Common myeloid progenitor, CD34-positive (primary cell): ENCODE data around the gene POU2AF3.
"Not testable (repeated sequence)": the region's sequence is repeated elsewhere in the genome, so short reads cannot be mapped to it uniquely, and the experiment has no call there.

Experiments
- CTCF ChIA-PET: fragments of 350-600 bp; sonication (Branson Sonifier 250); formaldehyde crosslinking; loops from one replicate; lab custom pipeline; 2021; ENCODE audit warnings: antibody characterized with exemption; lab: Charles Lee
- POLR2A ChIA-PET: fragments of 350-600 bp; sonication (Branson Sonifier 250); formaldehyde crosslinking; loops from one replicate; lab custom pipeline; 2021; ENCODE audit warnings: antibody characterized with exemption; lab: Charles Lee
- DNase-seq, 3 donors: peaks; one replicate each; pipeline versions ENCODE4 v3.0.0 to v3.0.0-alpha.2; 2013
- H3K27ac ChIP-seq, 2 experiments: 1 replicate in 1 of 2; 2 replicates in 1 of 2; pipeline ENCODE4 v1.7.0; 2013; ENCODE audit warnings: inconsistent platforms in 2 of 2, low read length in 2 of 2, mild to moderate bottlenecking in 2 of 2, low read depth in 1 of 2, moderate library complexity in 1 of 2; ENCODE audit not compliant: severe bottlenecking in 2 of 2, insufficient read depth in 1 of 2, poor library complexity in 1 of 2
- H3K27me3 ChIP-seq, 5 experiments: replicated peaks in 2 of 5; 1 replicate in 3 of 5; 2 replicates in 2 of 5; pipeline versions ENCODE4 v1.6.1 to v1.7.0; 2013; ENCODE audit warnings: low read length in 4 of 5, mild to moderate bottlenecking in 2 of 5, moderate library complexity in 2 of 5, inconsistent platforms in 1 of 5; ENCODE audit not compliant: insufficient read depth in 5 of 5, control insufficient read depth in 4 of 5
- H3K36me3 ChIP-seq, 4 experiments: 1 replicate in 2 of 4; 2 replicates in 2 of 4; pipeline versions ENCODE4 v1.6.1 to v1.7.0; 2013; ENCODE audit warnings: low read length in 3 of 4, control low read depth in 1 of 4, mild to moderate bottlenecking in 1 of 4; ENCODE audit not compliant: control insufficient read depth in 4 of 4, insufficient read depth in 4 of 4
- H3K4me1 ChIP-seq, 4 experiments: 1 replicate in 3 of 4; 2 replicates in 1 of 4; pipeline versions ENCODE4 v1.6.1 to v1.7.1; 2013; ENCODE audit warnings: low read length in 3 of 4, mild to moderate bottlenecking in 3 of 4, control low read depth in 1 of 4, inconsistent platforms in 1 of 4, moderate library complexity in 1 of 4; ENCODE audit not compliant: control insufficient read depth in 4 of 4, insufficient read depth in 4 of 4; ENCODE audit errors: control extremely low read depth in 1 of 4
- H3K4me3 ChIP-seq, 7 experiments: 1 replicate in 4 of 7; 2 replicates in 3 of 7; pipeline versions ENCODE4 v1.5.1 to v1.7.0; 2013; ENCODE audit warnings: mild to moderate bottlenecking in 7 of 7, low read length in 6 of 7, moderate library complexity in 6 of 7, inconsistent platforms in 2 of 7, low read depth in 2 of 7, control low read depth in 1 of 7; ENCODE audit not compliant: insufficient read depth in 4 of 7, control insufficient read depth in 1 of 7; ENCODE audit errors: extremely low read depth in 1 of 7
- H3K9me3 ChIP-seq, 5 experiments: 1 replicate in 4 of 5; 2 replicates in 1 of 5; pipeline versions ENCODE4 v1.6.1 to v1.7.1; 2013; ENCODE audit warnings: low read length in 4 of 5, mild to moderate bottlenecking in 2 of 5, inconsistent platforms in 1 of 5, low read depth in 1 of 5, moderate library complexity in 1 of 5; ENCODE audit not compliant: control insufficient read depth in 4 of 5, insufficient read depth in 2 of 5; ENCODE audit errors: control extremely low read depth in 1 of 5
- WGBS: methylation state at CpG from one replicate; pipeline ENCODE4 v1.1.5; 2013; ENCODE audit not compliant: insufficient coverage; 5-methylcytosine and 5-hydroxymethylcytosine counted together

POU2AF3 gene

DNA sequence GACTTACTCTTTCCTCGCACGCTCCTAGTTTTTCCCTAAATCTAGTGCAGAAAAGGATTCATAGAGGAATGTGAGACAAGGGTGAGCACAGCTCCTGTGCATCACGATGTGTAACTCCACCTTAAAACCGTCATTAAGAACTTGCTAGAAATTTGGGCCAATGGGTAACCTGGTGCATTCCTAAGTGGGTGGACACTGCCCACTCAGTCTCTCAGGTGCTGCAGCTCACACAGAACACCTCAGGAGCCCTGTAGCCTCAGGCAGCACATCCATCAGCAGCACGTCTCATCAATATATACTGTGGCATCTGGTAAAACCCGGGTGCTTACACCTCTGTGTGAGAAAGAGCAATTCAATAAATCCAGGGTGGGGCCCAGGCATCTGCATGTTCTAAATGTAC, 12.4 kb downstream of the POU2AF3 start:
- DNase-seq = no peak
- no peaks in the 10 kb centered on the region for H3K36me3 ChIP-seq
- 93% methylated on average over 5 of the region's 6 CpGs for WGBS
- no peak overlapping the region for H3K27ac ChIP-seq
- no peaks in the 10 kb centered on the region for H3K9me3 ChIP-seq
- POLR2A ChIA-PET = no interaction called here
- no peaks in the 10 kb centered on the region for H3K4me1 ChIP-seq
- CTCF ChIA-PET = no interaction called here
- no peak overlapping the region for H3K4me3 ChIP-seq
- peaks cover 0 to 10% (median 3%) of the 10 kb centered on the region in 5 experiments for H3K27me3 ChIP-seq

DNA sequence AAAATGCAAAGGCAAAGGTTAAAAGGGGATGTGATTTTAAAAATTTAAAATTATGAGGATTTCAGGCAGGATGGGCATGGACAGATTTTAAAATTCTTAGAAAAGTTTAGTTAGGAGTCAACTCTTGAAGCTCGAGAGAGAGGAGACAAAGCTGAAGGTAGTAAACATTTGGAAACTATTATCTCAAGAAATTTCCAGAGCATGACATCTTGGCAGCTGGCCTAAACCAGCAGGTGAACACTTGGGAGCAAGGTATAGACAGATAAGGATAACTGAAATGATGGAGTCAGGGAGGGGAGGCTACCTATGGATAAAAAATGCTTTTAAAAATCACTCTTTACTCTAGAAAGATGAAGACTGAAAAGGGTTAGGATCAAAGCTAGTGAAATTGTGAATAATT, 13.7 kb downstream of the POU2AF3 start:
- CTCF ChIA-PET = no interaction called here
- Histone ChIP-seq H3K4me3 (no peak overlapping the region), H3K27me3 (peaks cover 0 to 10% (median 3%) of the 10 kb centered on the region in 5 experiments), H3K27ac (no peak overlapping the region), H3K36me3 (no peaks in the 10 kb centered on the region), H3K9me3 (no peaks in the 10 kb centered on the region), H3K4me1 (no peaks in the 10 kb centered on the region)
- DNase-seq = no peak
- POLR2A ChIA-PET = no interaction called here
- WGBS = no CpG with 5 or more reads among the region's 1 CpG

DNA sequence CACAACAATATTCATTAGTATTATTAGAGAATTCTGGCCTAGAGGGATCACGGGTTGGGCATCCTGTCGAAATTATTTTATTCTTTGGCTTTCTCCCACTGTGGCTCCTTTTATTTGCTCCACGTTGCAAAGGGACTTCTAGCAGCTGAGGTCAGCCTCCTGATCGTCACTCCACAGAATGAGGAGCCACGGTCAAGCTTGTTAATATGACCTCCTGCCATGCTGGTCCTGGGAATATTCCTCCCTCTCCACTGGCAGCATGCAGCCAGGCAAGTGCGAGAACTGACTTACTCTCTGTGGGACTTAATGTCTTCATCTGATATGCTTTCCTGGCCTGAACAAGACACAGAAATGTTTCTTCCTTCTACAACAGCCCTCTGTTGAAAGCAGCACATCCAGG, 20.9 kb downstream of the POU2AF3 start:
- no peaks in the 10 kb centered on the region for H3K4me1 ChIP-seq
- no peak overlapping the region for H3K4me3 ChIP-seq
- no peaks in the 10 kb centered on the region for H3K9me3 ChIP-seq
- H3K27ac ChIP-seq = no peak overlapping the region
- WGBS = 100% methylated on average over 6 of the region's 6 CpGs
- POLR2A ChIA-PET = no interaction called here
- no peaks in the 10 kb centered on the region for H3K36me3 ChIP-seq
- CTCF ChIA-PET = interaction anchor here (0.7 to 1.0 kb wide), 2 partner anchors 9 to 10 kb away, joined by 3 read pairs; no protein-coding TSS in a partner anchor
- no peak for DNase-seq
- peaks cover 0 to 12% (median 0%) of the 10 kb centered on the region in 5 experiments for H3K27me3 ChIP-seq

DNA sequence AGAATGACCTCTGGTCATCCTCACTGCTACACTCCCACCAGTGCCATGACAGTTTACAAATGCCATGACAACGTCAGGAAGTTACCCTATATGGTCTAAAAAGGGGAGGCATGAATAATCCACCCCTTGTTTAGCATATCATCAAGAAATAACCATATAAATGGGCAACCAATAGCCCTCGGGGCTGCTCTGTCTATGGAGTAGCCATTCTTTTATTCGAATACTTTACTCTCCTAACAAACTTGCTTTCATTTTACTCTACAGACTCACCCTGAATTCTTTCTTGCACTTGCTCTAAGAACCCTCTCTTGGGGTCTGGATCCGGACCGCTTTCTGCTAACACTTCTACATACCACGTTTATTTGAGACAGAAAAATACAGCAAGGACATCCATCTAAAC, 21.9 kb downstream of the POU2AF3 start:
- H3K27me3 ChIP-seq = peaks cover 0 to 12% (median 0%) of the 10 kb centered on the region in 5 experiments
- H3K36me3 ChIP-seq, H3K4me3 ChIP-seq, H3K4me1 ChIP-seq, DNase-seq, H3K9me3 ChIP-seq, CTCF ChIA-PET, POLR2A ChIA-PET, H3K27ac ChIP-seq: not testable (repeated sequence)
- 79% methylated on average over 5 of the region's 6 CpGs for WGBS

DNA sequence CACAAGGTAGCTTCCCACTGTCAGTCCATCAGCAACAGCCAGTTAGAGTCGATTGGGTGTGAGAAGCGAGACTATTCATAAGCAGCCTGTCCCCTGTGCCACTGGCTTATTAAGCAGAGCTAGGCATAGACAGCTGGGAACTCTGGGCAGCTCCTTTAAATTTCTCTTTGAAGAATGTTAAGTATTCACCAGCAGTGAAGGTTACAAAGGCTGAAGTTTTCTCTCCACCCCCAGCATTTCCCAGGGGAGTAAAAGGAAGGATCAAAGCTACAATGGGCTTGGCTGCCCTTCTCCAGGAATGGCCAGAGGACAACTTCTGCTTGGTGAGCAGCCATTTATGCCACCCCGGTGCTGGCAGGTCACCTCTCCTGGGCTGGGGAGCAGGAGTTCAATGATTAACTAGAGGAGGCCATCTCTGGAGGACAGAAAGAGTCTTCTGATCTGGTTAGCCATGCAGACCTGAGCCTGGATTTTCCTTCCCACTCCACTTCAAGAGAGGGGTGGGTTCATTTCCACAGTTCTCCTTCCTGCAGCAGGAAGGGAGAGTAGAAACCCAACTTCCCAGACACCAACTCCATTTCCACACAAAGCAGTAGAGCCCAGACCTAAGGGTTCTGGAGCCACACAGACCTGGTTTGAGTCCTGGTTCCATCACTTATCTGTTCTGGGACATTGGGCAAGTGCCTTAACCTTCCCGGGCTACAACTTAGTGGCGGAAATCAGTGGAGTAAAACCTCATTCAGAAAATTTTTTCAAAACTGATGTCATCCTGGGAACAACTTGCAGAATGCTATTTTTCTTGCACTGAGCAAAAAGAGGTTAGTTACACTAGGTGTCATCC, 22.6 kb downstream of the POU2AF3 start:
- no peaks in the 10 kb centered on the region for H3K4me1 ChIP-seq
- 100% methylated on average over 5 of the region's 5 CpGs for WGBS
- ChIA-PET CTCF (no interaction called here), POLR2A (no interaction called here)
- DNase-seq = no peak
- H3K27me3 ChIP-seq = peaks cover 0 to 12% (median 0%) of the 10 kb centered on the region in 5 experiments
- H3K4me3 ChIP-seq = no peak overlapping the region
- no peaks in the 10 kb centered on the region for H3K9me3 ChIP-seq
- H3K36me3 ChIP-seq = no peaks in the 10 kb centered on the region
- no peak overlapping the region for H3K27ac ChIP-seq

DNA sequence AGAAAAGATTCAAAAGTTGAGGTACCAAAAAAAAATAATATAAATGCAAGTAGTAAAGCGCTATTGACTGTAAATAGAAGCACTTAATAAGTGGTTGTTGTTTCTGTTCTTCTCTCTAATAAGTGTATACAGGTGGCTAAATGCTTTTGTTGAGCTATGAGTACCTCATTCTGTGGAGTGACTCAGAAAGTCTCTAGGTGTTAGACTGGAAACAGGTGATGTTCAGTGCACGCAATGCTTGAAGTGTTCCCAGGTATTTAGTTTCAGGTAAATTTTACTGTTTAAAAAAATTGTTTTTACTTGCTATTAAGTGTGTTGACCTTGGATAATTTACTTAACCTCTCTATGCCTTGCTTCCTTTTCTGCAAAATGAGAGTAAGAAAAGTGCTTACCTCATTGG, 24.2 kb downstream of the POU2AF3 start:
- no peaks in the 10 kb centered on the region for H3K9me3 ChIP-seq
- H3K4me1 ChIP-seq = no peaks in the 10 kb centered on the region
- DNase-seq = no peak
- no peak overlapping the region for H3K4me3 ChIP-seq
- 100% methylated on average over 1 of the region's 2 CpGs for WGBS
- no peaks in the 10 kb centered on the region for H3K36me3 ChIP-seq
- peaks cover 0 to 12% (median 0%) of the 10 kb centered on the region in 5 experiments for H3K27me3 ChIP-seq
- ChIA-PET CTCF (no interaction called here), POLR2A (no interaction called here)
- no peak overlapping the region for H3K27ac ChIP-seq

DNA sequence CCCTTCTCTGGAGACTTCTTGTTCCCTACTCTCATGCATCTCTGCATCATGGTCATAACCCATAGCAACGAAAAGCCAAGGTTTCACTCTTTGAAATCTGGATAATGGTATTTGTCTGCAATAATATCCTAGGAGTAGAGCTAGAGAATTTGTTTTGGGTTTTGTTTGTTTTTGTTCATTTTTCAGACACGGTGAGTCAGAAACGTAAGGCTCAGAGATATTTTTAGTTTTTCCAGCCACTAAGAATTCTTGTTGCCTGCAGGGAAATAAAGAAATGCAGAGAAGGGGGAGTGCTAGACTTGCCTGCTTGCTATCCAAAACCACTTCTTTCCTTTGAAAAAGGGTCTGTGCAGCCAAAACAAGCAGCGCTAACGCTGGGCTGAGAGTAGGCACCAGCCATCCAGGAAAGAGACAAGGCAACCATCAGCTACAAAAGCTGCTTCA, 26.0 kb downstream of the POU2AF3 start:
- POLR2A ChIA-PET = no interaction called here
- CTCF ChIA-PET = no interaction called here
- H3K27me3 ChIP-seq = peaks cover 0 to 12% (median 0%) of the 10 kb centered on the region in 5 experiments
- H3K9me3 ChIP-seq = no peaks in the 10 kb centered on the region
- no CpG with 5 or more reads among the region's 5 CpGs for WGBS
- DNase-seq = no peak
- H3K4me3 ChIP-seq = no peak overlapping the region
- no peak overlapping the region for H3K27ac ChIP-seq
- no peaks in the 10 kb centered on the region for H3K4me1 ChIP-seq
- no peaks in the 10 kb centered on the region for H3K36me3 ChIP-seq
